GM12873 (cell line): ENCODE measurements around the gene ARPC1B.

ENCODE experiments used
- TF ChIP-seq, protein P1 (sequence below): IDR thresholded peaks from 2 replicates; pipeline ENCODE4 v1.5.1; 2012; ENCODE audit warnings: low read depth, mild to moderate bottlenecking, moderate library complexity, low read length, control low read depth; ENCODE audit not compliant: insufficient read depth; ENCODE audit errors: missing control alignments

ARPC1B gene

DNA sequence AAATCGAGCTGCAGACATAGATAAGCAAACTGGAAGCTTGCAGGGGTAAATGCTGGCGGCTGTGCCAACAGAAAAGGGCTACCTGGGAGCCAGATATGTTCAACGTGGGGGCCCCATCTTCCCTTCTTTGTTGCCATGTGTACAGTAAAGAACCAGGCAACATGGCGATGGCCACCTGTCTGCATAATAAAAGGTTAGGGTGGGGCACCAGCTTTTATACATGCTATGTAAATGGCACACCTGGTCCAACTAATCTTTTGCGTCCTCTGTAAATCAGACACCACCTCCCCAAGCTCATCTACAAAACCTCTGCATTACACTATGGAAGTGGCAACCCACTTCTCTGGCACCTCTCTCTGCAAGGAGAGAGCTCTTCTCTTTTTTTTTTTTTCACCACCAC is 48.1 kb downstream of the ARPC1B start:
- TF ChIP-seq, protein P1, sequence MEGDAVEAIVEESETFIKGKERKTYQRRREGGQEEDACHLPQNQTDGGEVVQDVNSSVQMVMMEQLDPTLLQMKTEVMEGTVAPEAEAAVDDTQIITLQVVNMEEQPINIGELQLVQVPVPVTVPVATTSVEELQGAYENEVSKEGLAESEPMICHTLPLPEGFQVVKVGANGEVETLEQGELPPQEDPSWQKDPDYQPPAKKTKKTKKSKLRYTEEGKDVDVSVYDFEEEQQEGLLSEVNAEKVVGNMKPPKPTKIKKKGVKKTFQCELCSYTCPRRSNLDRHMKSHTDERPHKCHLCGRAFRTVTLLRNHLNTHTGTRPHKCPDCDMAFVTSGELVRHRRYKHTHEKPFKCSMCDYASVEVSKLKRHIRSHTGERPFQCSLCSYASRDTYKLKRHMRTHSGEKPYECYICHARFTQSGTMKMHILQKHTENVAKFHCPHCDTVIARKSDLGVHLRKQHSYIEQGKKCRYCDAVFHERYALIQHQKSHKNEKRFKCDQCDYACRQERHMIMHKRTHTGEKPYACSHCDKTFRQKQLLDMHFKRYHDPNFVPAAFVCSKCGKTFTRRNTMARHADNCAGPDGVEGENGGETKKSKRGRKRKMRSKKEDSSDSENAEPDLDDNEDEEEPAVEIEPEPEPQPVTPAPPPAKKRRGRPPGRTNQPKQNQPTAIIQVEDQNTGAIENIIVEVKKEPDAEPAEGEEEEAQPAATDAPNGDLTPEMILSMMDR, result no peak

DNA sequence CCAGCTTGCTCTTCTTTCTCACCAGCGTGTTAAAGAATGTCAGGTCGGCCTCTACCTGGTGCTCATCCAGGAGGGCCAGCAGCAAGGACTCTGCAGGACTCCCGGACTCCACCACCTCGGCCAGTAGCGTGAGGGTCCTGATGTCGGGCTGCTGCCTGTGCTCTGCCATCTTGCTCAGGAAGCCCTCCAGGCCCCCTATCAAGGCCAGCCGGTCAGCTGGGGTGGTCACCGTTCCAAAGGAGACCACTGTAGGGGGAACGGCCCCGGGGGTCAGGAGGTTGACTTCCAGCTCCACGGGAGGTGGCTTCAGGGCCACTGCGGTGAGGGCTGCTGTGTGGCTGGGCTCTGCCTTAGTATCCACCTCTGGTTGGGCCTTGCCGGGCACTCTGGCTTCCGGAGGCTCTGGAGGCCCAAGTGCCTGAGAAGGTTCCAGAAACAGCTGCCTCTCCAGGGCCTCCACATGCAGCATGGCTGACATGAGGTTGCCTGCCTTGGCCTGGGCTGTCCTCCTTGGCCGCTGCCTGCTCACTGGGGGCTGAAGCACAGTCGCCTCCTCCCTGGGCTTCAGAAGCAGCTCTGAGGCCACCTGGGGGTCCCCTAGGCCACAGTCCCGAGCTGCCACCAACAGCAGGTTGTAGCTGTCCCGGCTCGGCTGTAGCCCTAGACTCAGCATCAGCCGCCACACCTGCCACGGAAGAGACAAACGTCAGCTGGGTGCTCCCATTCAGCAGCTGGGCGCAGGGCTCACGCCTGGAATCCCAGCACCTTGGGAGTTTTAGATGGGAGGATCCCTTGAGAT is 50.6 kb downstream of the ARPC1B start:
- TF ChIP-seq, protein P1, result no peak

DNA sequence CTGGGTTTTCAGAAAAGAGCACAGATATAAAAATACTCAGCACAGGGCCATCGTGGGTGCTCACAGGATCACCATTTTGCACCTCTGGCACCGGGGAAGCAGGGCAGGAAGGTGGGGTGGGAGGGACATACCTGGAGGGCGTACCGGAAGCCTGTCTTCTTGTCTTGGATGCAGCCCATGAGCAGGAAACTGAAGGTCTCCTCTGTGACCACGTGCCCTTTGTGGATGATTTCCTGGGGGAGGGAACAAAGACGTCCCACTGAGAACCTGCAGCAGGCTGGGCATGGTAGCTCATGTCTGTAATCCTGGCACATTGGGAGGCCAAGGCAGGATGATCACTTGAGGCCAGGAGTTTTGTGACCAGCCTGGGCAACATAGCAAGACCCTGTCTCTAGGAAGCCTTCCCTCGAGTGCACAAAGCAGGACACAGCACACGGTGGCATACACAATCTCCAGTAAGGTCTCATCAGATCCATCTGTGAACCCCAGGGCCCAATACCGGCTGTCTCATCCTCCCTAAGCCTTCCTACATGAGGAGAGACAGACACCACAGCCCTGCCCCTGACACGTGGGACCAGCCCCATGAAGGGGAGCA is 54.5 kb downstream of the ARPC1B start:
- TF ChIP-seq, protein P1, result no peak

DNA sequence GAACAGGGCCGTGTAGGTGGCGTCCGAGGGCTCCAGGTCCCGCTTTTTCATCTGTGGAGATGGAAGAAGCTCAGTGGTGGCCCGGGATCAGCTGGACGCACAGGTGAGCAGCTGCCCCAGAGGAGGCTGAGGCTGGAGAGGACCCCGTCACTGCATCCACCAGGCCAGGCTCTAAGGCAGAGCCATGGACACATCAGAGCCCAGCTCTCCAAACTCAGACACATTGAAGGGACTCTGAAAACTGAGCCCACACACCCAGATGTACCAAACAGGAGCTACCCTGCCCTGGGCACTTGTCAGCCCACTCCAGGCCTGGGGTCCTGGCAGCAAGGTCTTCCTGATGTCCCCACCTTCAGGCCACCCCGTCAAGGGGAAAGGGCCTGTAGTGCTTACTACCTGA is 55.2 kb downstream of the ARPC1B start:
- TF ChIP-seq, protein P1, result no peak

DNA sequence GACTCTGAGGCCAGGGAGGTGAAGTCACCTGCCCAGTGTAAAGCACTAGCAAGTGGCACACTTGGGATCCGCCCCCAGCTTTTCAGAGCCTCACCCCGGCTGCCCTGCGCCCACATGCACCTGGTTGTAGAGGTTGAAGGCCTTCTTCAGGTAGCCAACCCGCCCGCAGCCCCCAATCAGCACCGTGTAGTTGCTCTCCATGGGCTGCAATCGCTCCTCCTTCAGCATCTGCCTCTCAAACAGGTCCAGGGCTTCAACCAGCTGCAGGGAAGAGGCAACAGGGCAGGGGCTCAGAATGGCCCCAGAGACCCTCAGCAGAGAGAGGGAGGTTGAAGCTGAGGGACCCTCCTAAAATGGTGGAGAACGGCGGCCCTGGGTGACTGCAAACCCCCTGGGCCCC is 58.6 kb downstream of the ARPC1B start:
- TF ChIP-seq, protein P1, result no peak

DNA sequence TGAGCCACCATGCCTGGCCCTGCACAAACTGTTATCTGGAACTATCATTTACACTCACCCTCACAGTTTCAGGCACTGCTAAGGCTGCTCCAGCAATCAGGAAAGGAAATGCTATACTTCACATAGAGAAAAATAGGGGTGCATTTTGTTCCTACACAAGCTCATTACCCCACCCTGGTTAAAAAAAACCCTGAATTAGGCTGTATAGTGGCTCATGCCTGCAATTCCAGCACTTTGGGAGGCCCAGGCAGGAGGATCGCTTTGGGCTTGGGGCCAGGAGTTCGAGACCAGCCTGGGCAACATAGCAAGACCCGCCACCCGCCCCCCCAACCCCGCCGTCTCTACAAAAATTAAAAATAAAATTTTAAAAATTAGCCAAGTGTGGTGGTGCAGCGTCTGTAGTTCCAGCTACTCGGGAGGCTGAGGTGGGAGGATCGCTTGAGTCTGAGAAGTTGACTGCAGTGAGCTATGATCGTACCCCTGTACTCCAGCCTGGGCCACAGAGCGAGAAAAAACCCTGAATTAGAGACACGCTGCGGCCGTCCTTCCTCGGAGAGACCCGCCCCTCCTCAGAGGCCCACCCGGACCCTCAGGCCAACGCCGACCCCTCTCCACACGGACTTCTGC is 63.5 kb downstream of the ARPC1B start:
- TF ChIP-seq, protein P1, result no peak
